Measurements from ENCODE around the gene EXOSC9.

- no peak for TF ChIP-seq GATA2 (IDR thresholded peaks at IDR 0.05; ENCODE audit: low read depth, low read length)
- TF ChIP-seq GATA3 (IDR thresholded peaks at IDR 0.05; ENCODE audit: low read depth, low read length): no peak
Observed at GRCh38 chr4:121769341-121769740, 31.8 kb upstream of the EXOSC9 start.

Data from SH-SY5Y (cell line).